ENCODE data around the gene ABCC5.

DNA sequence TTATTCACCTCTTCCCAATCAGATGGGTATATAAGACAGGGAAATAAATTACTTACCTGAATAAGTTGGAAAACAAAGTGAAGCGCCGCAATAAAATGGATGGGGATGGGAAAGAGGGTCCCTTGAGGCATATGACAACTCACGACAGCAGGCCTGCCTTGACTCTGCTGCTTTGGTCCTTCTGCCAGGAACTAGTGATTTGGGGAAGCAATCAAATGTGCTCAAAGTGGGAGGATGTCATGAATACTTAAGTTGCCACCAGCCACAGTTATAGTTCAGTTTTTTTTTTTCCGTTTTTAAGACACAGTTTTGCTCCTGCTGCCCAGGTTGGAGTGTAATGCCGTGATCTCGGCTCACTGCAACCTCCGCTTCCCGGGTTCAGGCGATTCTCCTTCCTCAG is 137.6 kb downstream of the ABCC5 start:
- TF ChIP-seq, protein P1, sequence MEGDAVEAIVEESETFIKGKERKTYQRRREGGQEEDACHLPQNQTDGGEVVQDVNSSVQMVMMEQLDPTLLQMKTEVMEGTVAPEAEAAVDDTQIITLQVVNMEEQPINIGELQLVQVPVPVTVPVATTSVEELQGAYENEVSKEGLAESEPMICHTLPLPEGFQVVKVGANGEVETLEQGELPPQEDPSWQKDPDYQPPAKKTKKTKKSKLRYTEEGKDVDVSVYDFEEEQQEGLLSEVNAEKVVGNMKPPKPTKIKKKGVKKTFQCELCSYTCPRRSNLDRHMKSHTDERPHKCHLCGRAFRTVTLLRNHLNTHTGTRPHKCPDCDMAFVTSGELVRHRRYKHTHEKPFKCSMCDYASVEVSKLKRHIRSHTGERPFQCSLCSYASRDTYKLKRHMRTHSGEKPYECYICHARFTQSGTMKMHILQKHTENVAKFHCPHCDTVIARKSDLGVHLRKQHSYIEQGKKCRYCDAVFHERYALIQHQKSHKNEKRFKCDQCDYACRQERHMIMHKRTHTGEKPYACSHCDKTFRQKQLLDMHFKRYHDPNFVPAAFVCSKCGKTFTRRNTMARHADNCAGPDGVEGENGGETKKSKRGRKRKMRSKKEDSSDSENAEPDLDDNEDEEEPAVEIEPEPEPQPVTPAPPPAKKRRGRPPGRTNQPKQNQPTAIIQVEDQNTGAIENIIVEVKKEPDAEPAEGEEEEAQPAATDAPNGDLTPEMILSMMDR (IDR thresholded peaks at IDR 0.05), result no peak
- TF ChIP-seq EP300 (IDR thresholded peaks at IDR 0.05) (no peak), POLR2A (IDR thresholded peaks at IDR 0.05) (no peak)

Data from tibial nerve (tissue), 4 donors.